ENCODE measurements around the gene RESP18.
"Not testable (repeated sequence)": the region's sequence is repeated elsewhere in the genome, so short reads cannot be mapped to it uniquely, and the experiment has no call there.

The RESP18 gene

DNA sequence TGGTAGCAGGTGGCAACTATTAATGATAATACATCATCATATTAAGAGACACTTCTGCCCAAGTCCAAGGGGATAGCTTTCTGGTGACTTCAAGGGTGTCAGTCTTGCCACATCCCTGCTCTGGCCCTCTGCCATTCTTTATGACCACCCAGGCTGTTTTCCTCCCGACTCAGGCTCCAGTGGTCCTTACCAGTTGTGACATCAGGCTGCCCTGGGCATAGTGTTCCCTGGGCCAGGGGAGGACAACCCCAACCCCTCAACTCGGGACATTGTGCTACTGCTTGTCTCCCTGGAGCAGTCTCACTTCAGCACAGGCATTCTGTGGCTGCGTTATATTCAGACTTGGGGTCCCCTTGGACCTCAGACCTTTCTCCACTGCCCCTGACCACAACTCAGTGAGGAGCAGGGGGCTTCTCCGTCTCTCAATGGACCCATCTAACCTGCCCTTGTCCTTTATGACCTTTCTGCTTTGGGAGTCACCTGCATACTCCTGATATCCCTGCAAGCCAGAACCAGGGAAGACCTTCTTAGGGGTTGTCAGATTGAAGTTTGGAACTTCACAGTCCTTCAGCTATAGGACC, 40.5 kb downstream of the RESP18 start:
- DNase-seq (ENCODE audit: low spot score): no peak

DNA sequence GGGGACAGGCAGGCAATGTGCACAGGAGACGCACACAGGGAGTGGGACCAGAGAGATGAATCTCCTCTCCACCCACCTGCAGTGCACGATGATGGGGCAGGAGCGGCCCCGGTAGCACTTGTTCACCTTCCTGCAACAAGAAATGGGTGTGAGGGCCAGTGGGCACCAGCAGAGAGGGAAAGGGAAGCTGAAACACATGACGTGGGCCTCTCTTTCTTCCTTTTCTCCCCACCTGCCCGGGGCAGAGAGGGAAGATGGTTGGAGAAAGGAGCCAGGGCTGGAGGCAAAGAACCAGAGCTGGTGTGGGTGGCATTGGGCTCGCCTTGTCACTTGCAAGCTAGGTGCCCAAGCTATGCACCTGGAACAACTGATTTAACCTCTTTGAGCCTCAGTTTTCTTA, 41.1 kb downstream of the RESP18 start:
- no peak for DNase-seq (ENCODE audit: low spot score)

DNA sequence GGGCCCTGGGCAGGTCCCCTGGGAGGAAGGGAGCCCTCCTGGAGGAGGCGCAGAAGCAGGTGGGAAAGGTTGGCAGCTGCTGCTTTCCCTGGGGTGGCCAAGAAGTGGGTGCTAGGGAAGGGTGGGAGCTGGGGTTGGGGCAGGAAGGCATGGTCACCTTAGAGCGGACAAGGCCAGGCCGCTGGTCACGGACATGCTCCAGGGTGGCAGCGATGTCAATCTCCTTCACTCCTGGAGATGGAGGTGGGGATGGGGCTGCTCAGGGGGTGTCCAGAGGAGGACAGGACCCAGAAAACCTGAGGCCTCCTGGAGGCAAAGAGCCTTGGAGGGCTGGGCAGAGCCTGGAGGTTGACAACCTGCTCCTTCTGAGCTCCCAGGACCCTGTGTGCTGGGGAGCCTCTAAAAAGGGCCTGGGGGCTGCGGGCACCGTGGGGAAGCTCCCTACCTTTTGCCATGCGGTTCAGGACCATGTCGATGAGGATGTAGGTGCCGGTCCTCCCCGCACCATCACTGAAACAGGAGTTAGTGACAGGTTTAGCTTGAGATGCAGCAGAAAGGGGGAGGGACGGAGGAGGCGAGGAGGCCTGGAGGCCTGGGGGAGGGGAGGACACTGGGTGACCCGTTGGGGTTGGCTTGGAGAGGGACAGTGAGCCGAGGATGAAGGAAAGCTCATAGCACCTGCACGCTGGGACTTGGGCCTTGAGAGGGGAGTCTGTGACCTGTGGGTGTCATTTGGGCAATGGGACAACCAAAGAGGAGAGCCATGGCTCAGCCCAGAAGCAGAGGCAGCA, 42.0 kb downstream of the RESP18 start:
- DNase-seq (ENCODE audit: low spot score): no peak

DNA sequence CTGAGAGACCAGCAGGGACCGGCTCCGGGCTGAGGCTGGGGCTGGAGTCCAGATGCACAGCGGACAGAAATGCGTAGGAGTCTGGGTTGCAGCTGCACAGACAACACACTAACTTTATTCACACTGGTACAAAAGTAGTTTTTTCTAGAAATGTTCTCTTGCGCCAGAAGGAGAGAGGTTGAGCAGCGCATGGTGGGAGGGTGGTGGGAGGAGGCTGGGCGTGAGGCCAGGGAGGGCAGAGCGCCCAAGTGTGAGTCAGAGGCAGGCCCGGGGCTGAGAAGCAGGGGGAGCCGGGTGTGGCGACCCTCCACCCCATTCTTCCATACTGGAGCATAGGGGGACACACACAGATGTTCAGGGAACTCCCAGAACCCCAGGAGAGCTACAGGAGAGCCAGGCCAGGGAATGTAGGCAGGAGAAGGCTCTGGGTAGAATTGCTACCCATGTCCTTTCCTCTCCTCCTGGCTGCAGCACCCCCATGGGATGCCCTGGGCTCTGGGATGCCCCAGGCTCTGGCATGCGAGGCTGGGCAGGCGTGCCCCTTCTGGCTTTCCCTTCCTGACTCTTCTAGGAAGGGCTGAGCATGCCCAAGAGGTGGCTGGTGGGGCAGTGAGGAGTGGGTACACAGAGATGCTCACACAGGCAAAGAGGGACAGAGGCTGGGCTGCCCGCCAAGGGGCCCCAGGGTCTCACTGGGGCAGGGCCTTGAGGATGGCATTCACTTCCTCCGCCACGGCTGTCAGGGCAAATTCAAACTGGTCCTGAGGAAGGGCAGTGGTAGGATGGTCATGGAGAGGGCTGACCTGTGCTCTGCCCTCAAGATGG, 42.8 kb downstream of the RESP18 start:
- peak; percentile 89 for DNase-seq (ENCODE audit: low spot score)

DNA sequence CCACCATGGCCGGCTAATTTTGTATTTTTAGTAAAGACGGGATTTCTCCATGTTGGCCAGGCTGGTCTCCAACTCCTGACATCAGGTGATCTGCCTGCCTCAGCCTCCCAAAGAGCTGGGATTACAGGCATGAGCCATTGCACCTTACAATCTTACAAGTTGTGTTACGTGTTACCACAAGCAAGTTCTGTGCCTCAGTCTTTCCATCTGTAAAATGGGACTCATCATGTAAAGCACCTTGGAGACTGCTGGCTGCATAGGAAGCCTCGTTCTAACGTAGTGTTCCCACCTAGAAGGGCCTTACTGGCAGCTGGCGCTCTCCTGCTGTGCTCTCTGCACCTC, 43.4 kb downstream of the RESP18 start:
- DNase-seq (ENCODE audit: low spot score): no peak

DNA sequence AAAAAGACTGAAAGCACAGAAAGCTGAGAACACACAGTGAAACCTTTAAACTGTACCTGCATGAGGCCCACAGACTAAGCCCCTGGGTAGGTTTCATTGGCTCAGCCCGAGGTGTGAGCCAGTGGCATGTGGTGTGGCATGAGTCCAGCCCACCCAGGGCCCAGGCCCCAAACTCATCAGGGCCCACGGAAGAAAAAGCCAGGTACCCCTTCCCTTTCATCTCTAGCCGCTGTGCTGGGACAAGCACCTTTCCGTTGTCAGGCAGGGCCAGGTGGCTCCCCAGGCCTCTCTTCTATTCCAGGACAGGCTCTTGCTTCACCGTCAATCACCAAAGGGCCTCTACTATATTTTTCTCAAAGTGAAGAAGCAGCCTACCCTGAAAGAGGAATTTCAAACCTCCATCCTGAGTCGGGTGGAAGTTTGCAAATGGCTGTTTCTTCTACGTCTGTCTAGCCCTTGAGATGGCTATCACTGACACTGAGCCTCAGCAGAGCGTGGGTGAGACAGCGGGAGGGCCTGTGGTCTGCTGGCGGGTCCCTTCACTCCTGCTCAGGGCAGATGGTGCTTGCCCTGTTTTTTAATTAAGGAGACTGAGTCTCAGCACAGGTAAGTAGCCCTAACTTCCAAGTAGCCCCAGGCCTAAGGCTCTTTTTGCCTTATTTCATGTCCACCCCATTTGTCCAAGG, 44.8 kb downstream of the RESP18 start:
- no peak for DNase-seq (ENCODE audit: low spot score)

DNA sequence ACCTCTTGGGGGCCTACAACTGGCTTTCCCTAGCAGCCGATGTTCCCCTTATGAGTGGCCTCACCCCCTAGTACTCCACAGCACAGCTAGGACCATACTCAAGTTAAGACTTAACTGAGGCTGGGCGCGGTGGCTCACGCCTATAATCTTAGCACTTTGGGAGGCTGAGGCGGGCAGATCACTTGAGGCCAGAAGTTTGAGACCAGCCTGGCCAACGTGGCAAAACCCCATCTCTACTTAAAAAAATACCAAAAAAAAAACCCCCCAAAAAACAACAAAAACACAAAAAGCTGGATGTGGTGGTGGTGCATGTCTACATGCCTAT, 45.5 kb downstream of the RESP18 start:
- not testable (repeated sequence) for DNase-seq (ENCODE audit: low spot score)

DNA sequence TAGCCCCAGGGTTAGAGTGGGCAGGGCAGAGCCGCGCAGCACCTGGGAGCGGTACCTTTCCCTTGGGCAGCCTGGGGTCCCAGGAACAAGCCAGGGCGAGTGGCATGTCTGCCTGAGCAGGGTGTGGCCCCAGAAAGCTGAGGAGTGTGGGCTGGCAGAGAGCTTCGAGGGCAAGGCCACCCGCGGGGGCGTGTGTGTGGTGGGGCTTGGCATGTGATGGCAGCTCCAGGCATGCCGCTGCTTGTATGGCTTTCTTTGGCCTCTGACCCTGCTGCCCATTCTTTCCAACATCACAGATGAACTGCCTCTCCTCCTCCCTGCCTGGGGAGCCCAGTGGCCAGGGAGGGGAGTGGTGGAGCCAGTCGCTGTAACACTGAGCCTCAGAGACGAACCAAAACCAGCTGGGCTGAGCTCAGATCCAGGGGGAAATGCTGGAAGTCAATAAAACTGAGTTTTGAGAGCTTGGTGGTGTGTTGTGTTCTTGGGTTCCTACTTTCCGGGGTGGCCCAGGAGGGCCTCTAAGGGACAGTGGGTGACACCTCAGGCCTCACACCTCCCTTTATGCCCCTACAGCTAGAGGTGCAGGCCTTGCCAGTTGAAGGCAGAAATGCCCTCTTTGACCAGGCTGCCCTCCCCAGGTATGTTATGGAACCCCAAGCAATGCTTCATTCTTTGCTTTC, 46.0 kb downstream of the RESP18 start:
- no peak for DNase-seq (ENCODE audit: low spot score)

DNA sequence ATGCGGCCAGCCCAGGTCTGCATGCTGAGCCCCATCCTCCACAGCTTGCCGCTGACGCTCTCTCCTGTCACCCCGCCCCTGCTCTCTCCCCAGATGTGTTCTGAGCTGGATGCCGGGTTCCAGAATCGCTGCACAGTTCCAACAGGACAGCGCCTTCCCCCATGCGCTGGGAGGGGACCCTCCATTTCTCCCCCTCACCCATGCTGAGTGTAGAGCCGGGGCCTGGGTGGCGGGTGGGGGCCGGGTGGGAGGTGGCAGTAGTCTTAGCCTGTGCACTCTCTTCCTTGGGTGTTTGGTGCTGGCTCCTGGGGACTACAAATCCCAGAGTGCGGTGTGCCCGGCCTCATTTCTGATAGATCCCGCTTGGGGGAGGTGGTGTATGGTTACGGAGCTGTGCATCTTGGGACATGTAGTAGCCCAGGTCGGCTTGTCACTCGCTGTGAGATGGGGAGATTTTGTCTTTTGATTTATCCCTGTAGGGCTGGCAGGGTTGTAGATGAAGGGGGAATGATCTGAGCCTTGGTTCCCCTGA, 46.6 kb downstream of the RESP18 start:
- DNase-seq (ENCODE audit: low spot score): peak; percentile 74

DNA sequence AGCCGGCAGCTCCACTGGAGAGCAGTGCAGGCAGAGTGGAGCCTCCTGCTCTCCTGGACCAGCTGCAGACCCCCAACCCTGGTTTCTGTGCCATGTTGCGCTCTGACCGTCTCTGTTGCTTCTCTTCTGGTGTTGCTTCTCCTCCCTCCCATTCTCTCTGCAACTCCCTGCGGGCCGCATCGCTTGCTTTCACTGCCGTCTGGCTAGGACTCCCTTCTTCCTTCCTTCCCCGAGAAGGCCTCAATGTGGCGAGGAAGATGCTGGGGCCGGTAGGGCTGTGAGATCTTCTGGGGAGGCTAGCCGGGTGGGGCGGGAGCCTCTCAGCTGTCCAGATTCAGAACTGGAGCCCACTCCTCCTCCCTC, 47.2 kb downstream of the RESP18 start:
- DNase-seq (ENCODE audit: low spot score): no peak

DNA sequence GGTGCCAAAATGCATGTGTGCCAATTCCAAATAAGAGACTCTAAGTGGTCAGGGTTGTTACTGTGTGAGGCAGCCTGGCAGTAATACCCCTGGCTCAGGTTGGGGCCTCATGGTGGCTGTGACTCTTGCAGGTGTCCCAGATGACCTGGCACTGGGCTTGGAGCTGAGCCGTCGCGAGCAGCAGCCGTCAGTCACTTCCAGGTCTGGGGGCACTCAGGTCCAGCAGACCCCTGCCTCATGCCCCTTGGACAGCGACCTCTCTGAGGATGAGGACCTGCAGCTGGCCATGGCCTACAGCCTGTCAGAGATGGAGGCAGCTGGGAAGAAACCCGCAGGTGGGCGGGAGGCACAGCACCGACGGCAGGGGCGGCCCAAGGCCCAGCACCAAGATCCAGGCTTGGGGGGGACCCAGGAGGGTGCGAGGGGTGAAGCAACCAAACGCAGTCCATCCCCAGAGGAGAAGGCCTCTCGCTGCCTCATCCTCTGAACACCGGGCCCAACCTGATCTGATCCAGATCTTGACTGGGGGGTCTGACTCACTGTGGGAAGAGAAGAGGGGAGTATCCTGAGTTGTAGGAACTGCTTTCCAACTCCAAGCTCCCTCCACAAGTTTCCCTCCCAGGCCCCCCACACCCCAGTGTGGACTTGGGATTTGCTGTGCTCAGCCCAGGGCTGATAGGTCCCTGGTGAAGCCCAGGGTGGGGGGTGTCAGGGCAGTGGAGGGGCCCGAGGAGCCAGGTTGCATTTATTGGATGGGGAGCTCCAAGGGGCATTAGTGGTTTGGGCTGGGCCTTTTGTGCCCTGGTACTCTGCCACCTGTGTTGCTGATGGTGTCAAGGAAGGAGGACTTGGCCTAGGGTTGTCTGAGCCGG, 47.8 kb downstream of the RESP18 start:
- DNase-seq (ENCODE audit: low spot score): no peak

DNA sequence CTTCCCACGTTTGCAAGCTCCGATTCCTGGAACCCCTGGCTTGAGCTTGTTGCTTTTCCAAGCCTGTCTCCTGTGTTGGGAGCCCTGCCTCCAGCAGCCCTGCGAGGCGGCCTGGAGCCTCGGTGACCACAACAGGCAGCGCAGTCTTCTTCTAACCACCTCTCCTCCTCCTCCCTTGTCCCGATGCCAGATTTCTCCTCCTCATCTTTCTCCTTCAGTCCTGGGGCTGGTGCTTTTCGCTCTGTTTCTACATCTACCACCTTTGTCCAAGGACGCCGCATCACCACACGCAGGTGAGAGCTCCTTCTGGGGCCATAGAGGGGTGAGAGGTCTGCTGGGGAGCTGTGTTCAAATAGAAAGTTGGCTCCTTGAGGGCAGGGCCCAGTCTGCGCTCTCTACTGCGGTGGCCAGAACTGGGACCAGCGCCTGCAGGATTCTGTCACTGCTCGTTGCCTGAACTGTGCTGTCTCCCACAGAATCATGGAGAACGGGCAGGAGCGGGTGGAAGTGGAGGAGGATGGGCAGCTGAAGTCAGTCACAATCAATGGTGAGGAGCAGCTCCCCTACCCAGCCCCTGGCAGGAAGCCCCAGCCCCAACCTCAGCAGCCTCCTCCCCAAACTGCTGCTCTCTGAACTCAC, 49.5 kb downstream of the RESP18 start:
- no peak for DNase-seq (ENCODE audit: low spot score)

DNA sequence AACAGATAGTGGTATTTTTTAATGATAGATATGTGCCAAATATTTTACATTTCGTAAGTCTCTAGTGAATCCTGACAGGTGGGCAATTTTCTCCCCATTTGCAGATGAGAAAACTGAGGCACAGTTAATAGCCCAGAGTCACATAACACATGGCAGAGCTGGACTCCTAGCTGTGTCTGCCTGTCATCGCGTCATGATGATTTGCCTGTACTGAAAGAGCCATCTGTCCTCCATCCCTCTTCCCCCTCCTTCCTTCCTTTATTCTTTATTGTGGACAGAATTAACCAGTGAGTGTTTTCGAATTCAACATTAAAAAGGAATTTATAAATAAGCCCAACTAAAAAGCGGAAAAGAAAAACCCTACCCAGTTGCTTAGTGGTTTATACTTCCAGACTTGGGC, 50.2 kb downstream of the RESP18 start:
- DNase-seq (ENCODE audit: low spot score): no peak

DNA sequence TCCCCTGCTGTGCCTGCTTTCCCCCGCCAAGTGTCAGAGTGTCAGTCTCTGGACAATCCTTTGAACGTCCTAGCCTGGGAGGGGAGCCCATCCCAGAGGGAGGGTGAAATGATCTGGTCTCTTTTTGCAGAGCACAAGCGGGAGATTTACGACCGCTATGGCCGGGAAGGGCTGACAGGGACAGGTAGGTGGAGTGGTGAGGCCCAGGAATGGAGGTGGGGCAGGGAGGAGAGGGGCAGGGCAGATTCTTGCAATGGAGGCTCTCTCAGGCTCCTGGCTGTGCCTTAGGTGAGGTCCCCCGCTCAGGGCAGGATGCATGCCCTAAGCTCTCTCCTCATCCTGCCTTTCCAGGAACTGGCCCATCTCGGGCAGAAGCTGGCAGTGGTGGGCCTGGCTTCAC, 51.0 kb downstream of the RESP18 start:
- no peak for DNase-seq (ENCODE audit: low spot score)

DNA sequence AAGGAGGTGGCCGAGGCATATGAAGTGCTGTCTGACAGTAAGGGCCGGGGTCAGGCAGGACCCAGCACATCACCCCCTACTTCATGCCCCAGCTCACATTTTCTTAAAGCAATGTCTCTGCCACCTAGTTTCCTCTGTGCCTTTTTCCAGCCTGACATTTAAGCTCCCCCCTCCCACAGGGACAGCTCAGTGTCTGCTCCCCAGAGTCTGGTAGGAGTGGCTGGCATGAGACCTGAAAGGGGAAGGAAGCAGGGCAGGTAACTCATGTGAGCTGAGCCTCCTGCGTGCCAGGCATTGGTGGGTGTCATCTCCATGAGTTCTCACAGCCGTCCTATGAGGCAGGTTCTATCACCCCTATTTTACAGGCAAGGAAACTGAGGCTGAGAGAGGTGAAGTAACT, 51.9 kb downstream of the RESP18 start:
- DNase-seq (ENCODE audit: low spot score): no peak

DNA sequence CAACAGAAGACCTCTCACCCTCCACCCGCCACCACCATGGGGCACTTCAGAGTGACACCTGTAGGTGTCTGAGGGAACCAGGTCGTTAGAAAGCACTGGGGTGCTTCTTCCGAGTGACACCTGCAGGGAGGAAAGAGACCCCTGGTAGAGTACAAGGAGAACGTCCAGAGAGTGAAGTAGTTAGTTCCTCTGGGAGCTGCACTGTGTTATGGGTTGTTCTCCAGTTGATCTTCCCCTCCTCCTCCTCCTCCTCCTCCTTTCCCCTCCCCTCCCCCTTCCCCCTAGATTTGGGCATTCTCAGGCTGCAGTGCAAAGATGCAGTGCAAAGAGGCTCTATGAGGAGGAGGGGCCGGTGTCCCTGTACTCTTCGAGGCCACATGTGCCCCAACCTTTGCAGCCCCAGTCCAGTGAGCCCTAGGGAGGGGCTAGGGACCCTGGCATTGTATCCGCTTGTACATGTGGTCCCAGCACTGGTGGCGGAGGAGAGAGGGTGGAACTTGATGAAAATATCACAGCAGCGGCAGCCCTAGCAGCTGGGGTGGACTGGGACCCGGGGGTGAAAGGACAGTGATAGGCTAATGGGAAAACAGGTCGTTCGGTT, 52.5 kb downstream of the RESP18 start:
- DNase-seq (ENCODE audit: low spot score): no peak

DNA sequence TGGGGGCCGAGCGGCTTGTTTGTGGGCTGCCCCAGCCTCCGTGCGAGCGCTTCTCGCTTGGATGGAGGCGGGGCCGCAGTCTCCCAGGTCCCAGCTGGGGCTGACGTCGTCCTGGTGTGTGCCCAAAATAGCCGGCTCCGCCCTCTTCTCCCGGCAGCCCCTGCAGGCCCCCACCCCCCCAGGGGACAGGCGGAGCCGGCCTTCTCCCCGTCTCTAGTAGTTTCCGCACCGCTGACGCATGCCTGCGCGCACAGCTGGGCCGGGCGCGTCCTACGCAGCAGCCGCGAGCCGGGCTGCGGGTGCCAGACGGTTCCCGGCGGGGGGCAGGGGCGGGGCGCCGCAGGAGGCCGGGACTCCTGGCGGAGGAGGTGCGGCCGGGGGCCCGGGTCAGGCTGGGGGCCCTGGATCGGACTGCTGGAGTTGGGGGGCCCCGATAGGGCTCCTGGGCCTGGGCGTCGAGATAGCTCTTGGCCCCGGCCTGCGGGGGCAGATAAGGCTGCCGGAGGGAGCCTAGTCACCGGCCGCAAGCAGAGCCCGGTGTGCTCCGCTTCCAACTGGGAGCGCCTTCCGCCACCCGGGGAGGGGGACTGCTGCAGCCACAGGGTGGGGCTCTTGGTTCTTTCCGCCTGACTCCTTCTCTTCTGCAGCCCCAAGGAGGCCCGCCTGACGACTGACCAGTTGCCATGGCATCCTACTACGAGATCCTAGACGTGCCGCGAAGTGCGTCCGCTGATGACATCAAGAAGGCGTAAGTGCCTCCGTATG, 53.2 kb downstream of the RESP18 start, which contains the start of gene DNAJB2:
Gene DNAJB2 (plus strand): TSS at position 216 of the 765 bp plus-strand sequence. CDS start 468 bp downstream, at position 684.
- peak; percentile 100 for DNase-seq (ENCODE audit: low spot score)

DNA sequence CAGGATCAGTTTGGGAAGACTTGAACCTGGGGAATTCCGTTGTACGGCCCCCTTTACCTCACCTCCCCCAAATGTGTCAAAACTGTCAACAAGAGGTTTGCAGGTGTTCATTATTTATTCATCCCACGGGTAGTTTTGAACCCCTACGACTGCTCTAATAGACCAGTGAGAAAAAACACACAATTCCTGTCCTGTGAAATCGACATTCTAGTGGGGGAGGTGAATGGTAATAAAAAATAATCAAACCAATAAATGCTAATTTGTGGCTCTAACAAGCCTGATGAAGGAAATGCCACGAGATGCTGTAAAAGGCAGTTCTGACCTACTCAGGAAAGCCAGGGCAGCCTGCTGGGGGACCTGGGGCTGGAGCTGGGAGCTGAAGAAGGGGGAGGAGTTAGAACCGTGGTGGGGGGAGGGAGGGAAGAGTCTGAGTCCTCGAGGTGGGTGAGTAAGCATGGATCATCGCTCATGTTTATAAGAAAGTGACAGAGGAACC, 53.8 kb downstream of the RESP18 start:
- no peak for DNase-seq (ENCODE audit: low spot score)

Data from AG08395 (cell line).